GM21528 (cell line): ENCODE data around the gene ZNF483.
"Not testable (repeated sequence)": the region's sequence is repeated elsewhere in the genome, so short reads cannot be mapped to it uniquely, and the experiment has no call there.

Experiments used
- ATAC-seq: cut with Tn5 transposase; IDR thresholded peaks from one replicate; pipeline ENCODE4 v1.9.1; 2021; ENCODE audit warnings: mild to moderate bottlenecking, moderate library complexity; ENCODE audit not compliant: unreplicated experiment, low FRiP score

Gene ZNF483

DNA sequence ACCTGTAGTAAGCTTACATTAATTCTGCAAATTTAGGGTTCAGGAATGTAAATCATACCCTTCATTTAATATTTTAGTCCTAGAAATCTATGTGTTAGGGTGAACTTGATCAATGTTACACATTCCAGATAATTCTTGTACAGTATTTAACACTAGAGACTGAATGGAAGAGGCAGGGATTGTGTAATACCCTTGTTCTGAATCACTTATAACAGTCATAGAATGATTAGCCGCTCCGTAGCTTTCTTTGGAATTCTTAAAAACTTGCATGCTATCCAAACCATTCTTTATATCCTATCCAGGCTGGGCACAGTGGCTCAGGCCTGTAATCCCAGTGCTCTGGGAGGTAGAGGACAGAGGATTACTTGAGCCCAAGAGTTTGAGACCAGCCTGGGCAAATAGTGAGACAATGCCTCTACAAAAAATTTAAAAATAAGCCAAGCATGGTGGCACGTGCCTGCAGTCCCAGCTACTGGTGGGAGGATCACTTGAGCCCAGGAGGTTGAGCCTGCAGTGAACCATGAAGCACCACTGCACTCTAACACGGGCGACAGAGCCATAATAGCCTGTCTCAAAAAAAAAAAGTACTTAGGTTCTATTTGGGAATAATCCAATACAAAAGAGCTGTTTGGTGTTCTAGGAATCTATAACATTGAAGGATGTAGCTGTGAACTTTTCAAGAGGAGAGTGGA lies 8.3 kb downstream of the ZNF483 start:
- ATAC-seq, result no peak

DNA sequence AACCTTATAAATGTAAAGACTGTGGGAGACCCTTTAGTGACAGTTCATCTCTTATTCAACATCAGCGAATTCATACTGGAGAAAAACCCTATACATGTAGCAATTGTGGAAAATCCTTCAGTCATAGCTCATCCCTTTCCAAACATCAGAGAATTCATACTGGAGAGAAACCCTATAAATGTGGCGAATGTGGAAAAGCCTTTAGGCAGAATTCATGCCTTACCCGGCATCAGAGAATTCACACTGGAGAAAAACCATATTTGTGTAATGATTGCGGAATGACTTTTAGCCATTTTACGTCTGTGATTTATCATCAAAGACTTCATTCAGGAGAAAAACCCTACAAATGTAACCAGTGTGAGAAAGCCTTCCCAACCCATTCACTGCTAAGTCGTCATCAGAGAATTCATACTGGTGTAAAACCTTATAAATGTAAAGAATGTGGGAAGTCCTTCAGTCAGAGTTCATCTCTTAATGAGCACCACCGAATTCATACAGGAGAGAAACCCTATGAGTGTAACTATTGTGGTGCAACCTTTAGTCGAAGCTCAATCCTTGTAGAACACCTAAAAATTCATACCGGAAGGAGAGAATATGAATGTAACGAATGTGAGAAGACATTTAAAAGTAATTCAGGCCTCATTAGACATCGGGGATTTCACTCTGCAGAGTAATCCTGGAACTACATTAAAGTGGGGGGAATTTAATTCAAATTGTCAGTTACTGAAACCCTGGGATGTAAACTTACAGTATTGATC lies 17.7 kb downstream of the ZNF483 start:
- ATAC-seq, result no peak

DNA sequence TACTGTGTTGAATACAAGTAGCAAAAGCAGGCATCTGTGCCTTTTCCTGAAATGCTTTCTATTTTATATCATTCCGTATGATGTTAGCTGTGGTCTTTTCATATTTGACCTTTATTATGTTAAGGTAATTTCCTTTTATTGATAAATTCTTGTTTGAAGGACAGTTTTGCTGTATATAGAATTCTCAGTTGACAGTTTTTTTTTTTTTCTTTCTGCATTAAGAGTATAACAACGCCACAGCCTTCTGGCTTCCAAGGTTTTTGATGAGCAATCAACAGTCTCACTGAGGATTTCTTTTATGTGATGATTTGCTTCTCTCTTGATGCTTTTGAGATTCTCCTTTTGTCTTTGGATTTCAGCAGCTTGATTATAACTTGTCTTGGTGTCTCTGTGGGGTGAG lies 23.6 kb downstream of the ZNF483 start:
- ATAC-seq, result no peak

DNA sequence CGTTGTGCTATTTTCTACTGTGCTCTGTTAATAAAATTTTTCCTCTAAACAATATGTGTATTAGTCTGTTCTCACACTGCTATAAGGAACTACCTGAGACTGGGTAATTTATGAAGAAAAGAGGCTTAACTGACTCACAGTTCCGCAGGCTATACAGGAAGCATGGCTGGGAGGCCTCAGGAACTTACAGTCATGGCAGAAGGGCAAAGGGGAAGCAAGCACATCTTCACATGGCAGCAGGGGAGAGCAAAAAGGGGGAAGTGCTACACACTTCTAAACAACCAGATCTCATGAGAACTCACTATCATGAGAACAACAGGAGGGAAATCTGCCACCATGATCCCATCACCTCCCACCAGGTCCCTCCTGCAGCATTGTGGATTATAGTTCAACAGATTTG lies 30.4 kb downstream of the ZNF483 start:
- ATAC-seq, result not testable (repeated sequence)

DNA sequence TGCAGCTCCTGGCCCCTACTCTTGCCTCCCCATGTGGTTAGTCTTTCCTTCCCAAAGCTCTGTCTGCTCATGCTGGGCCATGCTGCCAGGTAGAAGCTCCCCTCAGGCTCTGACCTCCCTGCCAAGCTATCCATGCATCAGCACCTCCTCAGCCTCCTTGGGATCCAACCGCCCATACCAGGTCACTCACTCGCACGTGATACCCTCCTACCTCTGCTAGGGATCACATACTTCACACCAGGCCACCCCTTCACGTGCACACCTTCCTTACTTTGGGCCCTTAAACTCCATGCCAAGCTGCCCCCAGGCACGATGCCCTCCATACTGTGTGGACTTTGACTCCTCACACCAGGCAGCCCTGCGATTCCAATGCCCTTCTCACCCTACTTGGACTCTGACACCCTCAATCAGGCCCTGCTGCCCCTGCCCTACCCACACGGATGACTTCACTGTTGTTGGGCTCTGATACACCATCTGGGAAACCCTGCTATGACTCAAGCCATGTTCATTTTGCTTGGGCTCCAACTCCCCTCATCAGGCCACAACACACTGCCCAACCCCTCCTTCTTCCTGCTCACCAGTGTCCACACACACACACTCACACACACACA lies 34.1 kb downstream of the ZNF483 start:
- ATAC-seq, result no peak

DNA sequence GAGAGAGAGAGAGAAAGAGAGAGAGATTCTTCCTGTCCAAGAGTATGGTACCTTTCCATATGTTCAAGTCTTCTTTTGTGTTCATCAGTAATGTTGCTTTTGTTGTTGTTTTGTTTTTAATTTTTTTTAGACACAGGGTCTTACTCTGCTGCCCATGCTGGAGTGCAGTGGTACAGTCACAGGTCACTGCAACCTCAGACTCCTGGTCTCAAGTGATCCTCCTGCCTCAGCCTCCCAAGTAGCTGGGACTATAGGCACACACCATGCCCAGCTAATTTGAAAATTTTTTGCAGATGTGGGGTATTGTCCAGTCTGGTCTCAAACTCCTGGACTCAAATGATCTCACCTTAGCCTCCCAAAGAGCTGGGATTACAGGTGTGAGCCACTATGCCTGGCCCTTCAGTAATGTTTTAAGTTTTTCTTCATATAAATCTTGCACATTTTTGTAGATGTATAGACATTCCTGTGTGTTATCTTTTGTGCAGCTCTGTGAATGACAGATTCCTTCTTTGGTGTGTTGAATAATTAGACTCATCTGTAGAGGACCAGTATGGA lies 36.3 kb downstream of the ZNF483 start:
- no peak for ATAC-seq

DNA sequence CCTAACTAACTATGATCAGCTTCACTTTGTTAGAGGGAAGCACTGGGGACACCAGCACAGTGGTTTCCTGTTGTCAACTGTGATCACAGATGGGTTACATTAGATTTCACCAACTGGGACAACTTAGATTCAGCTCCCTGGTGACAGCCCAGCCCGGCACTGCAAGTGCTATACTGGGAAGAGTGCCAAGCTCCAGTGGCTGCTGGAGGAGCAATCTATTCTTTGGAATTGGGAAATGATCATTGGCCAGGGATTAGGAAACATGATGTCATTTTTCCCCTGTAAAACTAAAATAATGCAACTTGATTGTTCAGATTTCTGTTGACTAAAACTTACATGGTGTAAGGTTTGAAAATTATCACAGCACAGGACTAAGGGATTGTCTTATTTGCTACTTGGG lies 41.3 kb downstream of the ZNF483 start:
- ATAC-seq, result no peak

DNA sequence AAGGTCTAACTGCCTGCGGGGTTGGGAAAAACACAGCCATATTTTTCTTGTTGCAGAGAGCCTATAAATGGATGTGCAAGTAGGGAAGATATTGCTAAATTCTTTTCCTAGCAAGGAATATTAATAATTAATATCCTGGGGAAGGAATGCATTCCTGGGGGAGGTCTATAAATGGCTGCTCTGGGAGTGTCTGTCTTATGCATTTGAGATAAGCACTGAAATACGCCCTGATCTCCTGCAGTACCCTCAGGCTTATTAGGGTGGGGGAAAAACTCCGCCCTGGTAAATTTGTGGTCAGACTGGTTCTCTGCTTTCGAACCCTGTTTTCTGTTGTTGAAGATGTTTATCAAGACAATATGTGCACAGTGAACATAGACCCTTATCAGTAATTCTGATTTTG lies 43.1 kb downstream of the ZNF483 start:
- ATAC-seq, result not testable (repeated sequence)

DNA sequence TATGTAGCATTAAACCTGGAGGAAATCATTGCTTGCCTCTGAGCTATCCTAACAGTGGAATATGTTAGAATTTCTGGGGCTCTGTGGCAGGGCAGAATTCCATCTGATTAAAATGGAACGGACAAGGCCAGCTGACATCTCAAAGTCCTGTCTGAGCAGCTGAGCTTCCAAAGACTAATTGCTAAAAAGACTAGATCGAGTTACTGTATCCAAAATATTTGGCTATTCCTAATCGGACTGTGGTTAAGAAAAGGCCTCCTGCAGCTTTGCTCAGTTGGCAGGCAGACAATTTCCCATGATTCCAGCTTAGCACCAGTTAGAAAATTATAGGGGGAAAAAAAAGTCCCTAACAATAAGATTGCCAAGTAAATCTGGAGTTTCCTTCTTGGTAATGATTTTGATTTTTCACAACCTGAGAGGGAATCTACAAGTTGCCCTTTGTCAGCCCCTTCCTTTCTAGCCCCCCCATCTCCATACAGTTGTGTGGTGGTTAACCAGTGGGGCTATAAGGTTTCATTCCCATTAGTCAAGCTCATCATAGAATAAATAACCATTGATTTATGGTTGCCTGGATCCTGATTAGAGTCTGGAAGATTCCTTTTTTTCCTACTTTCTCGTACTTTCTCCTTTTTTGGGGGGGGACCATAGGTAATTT lies 48.1 kb downstream of the ZNF483 start:
- ATAC-seq, result no peak

DNA sequence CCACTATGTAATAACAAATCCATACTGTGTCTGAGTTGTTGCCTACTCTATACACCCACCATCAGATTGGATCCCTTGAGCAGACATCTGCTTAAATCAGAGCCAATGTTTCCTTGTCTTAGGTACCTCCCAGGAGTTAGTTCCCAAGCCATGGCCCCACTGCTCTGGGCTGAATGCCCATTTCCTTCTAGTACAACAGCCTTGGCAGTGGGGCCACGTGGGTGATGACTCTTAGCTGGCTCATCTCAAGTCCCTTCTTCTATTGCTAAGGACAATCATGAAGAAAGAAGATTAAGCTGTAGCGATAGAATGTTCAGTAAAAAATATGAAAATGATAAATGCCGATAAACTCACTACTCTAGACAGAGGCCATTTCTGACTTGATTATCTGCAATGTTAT lies 57.9 kb downstream of the ZNF483 start:
- ATAC-seq, result no peak

DNA sequence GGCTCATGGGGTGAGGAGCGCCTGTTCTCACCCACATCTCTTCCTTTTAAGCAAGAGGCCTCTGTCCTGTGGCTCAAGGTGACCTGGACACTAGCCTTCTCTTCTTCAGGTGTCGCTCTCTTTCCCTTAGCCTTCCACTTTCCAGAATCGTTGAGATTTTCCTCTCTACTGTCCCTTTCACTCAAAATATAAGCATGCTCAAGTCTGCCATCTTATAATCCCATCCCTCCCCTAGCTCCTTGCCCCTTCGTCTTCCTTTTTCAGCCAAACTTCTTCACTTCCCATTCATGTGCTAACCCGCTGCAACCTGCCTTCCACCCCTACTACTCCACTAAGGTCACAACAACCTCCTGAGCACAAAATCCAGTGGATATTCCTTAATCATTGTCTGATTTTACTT lies 61.4 kb downstream of the ZNF483 start:
- no peak for ATAC-seq

DNA sequence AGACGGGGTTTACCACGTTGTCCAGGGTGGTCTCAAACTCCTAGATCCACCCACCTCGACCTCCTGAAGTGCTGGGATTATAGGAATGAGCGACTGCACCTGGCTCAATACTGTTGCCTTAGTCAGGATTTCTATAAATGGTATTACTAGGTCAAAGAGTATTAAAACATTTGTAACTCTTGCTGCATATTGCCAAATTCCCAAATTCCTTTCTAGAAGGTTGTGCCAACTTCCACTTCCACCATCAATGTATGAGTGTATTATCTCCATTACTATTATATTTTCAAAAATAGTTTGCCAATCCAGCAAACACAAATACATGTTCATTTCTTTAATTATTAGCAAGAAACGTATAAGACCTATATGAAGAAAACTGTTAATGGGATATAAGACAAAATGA lies 63.9 kb downstream of the ZNF483 start:
- ATAC-seq, result no peak

DNA sequence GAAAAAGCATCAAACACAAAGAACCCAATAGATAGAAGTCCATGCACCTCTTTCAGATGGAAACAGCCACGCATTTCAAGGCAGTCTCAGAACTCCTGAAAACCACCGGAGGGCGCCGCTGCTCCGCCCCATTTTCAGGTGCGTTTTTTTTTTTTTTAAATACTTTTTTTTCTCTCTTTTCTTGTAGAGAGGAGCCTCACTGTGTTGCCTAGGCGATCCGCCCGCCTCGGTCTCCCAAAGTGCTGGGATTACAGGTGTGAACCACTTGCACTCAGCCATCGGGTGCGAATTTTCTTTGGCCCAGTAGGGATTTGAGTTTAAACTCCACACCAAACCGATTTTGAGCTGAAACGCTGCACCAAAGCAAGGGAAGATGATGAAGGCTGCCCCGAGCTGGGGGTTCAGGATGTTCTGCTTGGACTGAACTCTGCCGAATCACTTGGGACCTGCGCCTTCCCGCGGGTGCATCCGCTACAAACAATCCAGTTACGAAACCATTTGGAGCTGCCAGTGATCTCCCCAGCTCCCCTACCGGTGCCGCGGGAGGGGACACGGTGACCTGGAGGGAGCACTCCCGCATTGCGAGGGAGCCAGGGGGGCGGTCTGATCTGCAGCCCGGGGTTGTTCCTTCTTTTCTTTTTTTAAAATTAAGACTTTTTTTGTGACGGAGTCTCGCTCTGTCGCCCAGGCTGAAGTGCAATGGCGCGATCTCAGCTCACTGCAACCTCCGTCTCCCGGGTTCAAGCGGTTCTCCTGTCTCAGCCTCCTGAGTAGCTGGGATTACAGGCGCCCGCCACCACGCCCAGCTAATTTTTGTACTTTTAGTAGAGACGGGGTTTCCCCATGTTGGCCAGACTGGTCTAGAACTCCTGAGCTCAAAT lies 73.1 kb downstream of the ZNF483 start:
- ATAC-seq, result no peak

DNA sequence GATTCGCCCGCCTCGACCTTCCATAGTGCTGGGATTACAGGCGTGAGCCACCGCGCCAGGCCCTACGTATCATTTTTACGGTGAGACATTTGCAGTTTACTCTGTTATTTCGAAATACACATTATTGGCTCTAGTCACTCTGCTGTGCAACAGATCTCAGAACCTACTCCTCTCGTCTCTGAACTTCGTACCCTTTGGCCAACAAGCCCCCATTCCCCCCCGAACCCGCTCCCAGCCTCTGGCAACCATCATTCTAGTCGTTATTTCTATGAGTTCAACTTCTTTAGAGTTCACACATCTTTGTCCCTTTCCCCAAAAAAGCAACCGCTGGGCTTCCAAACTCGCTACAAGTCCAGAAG lies 73.7 kb downstream of the ZNF483 start:
- ATAC-seq, result no peak

DNA sequence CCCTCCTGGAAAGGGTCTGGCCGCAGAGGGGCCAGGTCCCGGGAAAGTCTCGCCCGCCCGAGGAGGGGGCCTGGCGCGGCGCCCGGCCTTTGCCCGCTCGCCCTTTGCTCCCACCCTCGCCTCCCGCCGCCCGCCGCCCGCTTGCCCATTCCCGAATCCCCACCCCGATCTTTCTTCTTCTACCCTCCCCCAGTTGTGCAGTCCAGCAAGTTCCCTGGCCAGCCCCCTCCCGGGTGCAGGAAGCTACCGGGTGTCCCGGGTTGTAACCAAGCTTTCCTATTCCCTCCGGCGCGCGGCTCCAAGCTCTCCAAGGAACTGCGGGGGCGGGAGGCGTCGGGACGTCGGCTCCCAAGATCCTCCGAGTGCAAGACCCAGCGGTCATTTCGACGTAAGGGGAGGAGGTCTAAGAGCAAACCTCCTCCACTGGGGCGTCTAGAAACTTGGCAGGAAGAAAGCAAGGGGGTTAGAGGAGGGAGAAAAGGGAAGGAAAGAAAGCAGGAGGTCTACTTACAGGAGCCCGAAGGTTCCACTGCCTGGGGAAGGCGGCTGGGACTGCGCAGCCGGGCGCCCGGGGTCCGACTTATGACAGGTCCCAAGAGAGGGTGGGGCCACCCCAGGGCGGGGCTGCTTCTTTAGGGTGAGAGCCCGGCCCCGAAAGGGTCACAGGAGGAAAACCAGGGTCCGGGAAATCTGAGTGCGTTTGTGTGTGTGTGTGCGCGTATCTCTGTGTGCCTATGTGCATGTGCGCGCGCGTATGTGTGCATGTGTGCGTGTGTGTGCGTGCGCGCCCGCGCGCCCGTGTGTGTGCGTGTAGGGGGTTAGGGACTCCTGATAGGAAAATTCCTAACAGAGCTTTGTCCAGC lies 74.3 kb downstream of the ZNF483 start, which contains the start of gene PTGR1:
TSS of gene PTGR1 (minus strand) at position 556 of the 863 bp plus-strand sequence. CDS start 2,225 bp downstream, outside the sequence.
- no peak for ATAC-seq

DNA sequence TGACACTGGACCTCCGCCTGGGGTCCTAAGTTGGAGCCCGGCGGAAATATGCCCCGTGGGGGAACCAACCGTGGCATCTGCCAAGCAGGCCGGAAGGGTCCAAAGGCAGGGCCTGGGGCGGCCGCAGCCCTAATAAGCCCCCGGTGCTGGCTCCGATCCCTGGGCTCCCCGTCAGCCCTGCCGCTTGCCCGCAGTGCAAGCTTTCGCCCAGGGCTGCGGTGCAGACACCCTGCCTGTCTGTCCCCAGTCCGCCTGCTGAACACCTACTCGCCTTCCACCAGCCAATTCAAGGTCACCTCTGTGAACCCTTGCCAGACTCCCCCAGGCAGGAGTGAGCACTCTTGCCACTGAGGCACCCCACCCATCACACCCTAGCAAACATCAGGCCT lies 75.0 kb downstream of the ZNF483 start:
- ATAC-seq, result no peak

DNA sequence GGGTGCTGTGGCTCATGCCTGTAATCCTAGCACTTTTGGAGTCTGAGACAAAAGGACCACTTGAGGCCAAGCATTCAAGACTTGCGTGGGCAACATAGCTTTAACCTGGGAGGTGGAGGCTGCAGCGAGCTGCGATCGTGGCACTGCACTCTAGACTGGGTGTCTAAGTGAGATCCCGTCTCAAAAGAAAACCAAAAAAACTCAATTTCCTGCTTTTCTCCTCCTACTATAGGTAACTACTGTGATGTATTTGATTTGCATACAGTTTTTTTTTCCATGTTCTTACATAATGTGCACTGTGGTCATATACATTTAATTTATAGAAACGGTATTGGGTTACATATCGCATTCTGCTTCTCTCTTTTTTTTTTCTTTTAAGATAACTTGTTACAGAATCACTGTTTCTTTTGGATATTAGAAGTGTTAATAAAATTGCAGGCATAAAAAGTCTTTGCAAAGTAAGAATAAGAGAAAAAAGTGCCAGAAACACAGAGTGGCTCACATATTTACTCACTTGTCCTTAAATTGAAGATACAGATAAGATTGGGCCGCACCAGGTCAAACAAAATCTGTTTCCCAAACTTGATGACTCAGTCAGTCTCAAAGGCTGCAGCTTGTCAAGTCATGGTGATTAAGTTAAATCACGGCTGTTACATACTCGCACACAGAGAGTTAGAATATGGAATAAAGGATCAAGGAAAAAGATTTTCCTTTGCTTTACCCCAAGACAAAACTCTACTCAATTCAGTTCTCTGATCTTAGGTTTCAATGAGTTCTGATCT lies 76.4 kb downstream of the ZNF483 start:
- no peak for ATAC-seq

DNA sequence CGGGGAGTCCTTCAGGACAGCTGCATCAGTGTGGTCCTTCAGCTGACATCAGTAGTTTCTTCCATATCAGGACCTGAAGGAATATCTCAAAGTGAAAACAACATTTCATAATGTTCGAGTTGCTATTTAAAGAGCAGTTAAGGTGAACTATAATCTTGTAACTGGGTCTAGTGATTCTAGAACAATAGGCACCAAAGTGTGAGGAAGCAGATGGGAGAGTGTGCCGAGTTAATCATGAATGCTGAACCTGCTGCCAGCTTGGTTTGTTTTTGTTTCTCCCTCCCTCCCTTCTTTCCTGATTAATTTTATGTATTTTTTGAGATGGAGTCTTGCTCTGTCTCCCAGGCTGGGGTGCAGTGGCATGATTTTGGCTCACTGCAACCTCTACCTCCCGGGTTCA lies 78.1 kb downstream of the ZNF483 start:
- ATAC-seq, result no peak
